HepG2 (cell line): Measurements from ENCODE around the gene TBXAS1. TPM values are rescaled to one million over a fixed set of nuclear protein-coding genes. Genes with fewer than 3 reads are reported as not detected.

ENCODE experiments used
- ATAC-seq: fragments of 200-7000 bp; cut with Tn5 transposase; 3 replicates; pipeline ENCODE4 v1.9.1; 2020; ENCODE audit warnings: mild to moderate bottlenecking, moderate library complexity
- BruUV-seq: library from RNA; stranded (reverse); fragments of 400-500 nt; replicated peaks from 2 replicates; lab custom pipeline; 2021; lab: Mats Ljungman, UMichigan
- CTCF ChIA-PET: fragments of 300-600 bp; formaldehyde crosslinking; extraction: SDS; loops from one replicate; lab custom pipeline; 2021; ENCODE audit warnings: low total read pairs, inconsistent platforms, low intra/inter-chr PET ratio; lab: Yijun Ruan, JAX
- POLR2A ChIA-PET: fragments of 350-600 bp; sonication (Branson Sonifier 250); formaldehyde crosslinking; loops from one replicate; lab custom pipeline; 2020; ENCODE audit warnings: antibody characterized with exemption, inconsistent platforms; lab: Yijun Ruan, JAX
- DNase-seq: peaks from one replicate; pipeline ENCODE4 v3.0.0-alpha.2; 2015; ENCODE audit warnings: low spot score
- FAIRE-seq: peaks from 3 replicates; lab custom pipeline; 2011; peaks lifted over from hg19 to GRCh38; lab: Jason Lieb, UNC
- H2AFZ ChIP-seq: one replicate; pipeline ENCODE4 v1.6.1; 2011; ENCODE audit warnings: low read length, inconsistent platforms
- H3K27ac ChIP-seq: fragments of 300-600 bp; 3 replicates; pipeline ENCODE4 v1.8.0; 2011; ENCODE audit warnings: mixed run types, mild to moderate bottlenecking, mixed read lengths, low read length, inconsistent platforms; ENCODE audit not compliant: insufficient read depth; ENCODE audit errors: extremely low read length
- H3K27me3 ChIP-seq, 2 experiments: fragments of 200-600 bp in 1 of 2; 2 replicates in 1 of 2; 3 replicates in 1 of 2; pipeline versions ENCODE4 v1.6.0 to v1.8.0; 2011; ENCODE audit warnings: low read length in 2 of 2, mild to moderate bottlenecking in 2 of 2, moderate library complexity in 2 of 2, inconsistent platforms in 1 of 2; ENCODE audit not compliant: insufficient read depth in 2 of 2, control insufficient read depth in 1 of 2
- H3K36me3 ChIP-seq, 2 experiments: fragments of 200-600 bp in 1 of 2; replicated peaks in 1 of 2; 2 replicates in 1 of 2; 3 replicates in 1 of 2; pipeline versions ENCODE4 v1.5.1 to v1.8.0; 2011; ENCODE audit warnings: low read length in 2 of 2, inconsistent platforms in 1 of 2; ENCODE audit not compliant: insufficient read depth in 2 of 2, control insufficient read depth in 1 of 2
- H3K4me1 ChIP-seq: 2 replicates; pipeline ENCODE4 v1.5.1; 2012; ENCODE audit warnings: low read length, inconsistent platforms; ENCODE audit not compliant: insufficient read depth
- H3K4me2 ChIP-seq: 2 replicates; pipeline ENCODE4 v1.6.0; 2011; ENCODE audit warnings: low read depth, low read length, inconsistent platforms
- H3K4me3 ChIP-seq, 3 experiments: fragments of 200-600 bp in 1 of 3; sonication (generic), shearing (Covaris generic) in 1 of 3; replicated peaks in 1 of 3; 2 replicates each; pipeline ENCODE4 v1.5.1; 2011 to 2016; ENCODE audit warnings: low read length in 3 of 3, inconsistent platforms in 2 of 3, low read depth in 2 of 3, mild to moderate bottlenecking in 2 of 3, control low read depth in 1 of 3, mixed read lengths in 1 of 3; ENCODE audit not compliant: insufficient read depth in 1 of 3
- H3K79me2 ChIP-seq: one replicate; pipeline ENCODE4 v1.6.1; 2011; ENCODE audit warnings: low read length, inconsistent platforms; ENCODE audit not compliant: insufficient read depth
- H3K9ac ChIP-seq: 2 replicates; pipeline ENCODE4 v1.6.0; 2011; ENCODE audit warnings: mild to moderate bottlenecking, low read depth, low read length, inconsistent platforms; ENCODE audit not compliant: insufficient read depth
- H3K9me3 ChIP-seq: 2 replicates; pipeline ENCODE4 v1.5.1; 2012; ENCODE audit warnings: mild to moderate bottlenecking, low read length
- H4K20me1 ChIP-seq: 2 replicates; pipeline ENCODE4 v1.6.0; 2011; ENCODE audit warnings: inconsistent platforms, mild to moderate bottlenecking, low read length, moderate library complexity; ENCODE audit not compliant: insufficient read depth
- AHDC1 ChIP-seq: sonication (generic); formaldehyde crosslinking; IDR thresholded peaks from 2 replicates; pipeline ENCODE4 v1.5.1; 2020; ENCODE audit warnings: mild to moderate bottlenecking, missing genetic modification reagents, borderline replicate concordance
- DR1 ChIP-seq: sonication (generic); formaldehyde crosslinking; IDR thresholded peaks from 2 replicates; pipeline ENCODE4 v1.8.0; 2021; ENCODE audit warnings: mild to moderate bottlenecking, missing genetic modification reagents, inconsistent platforms
- HOXA9 ChIP-seq: sonication (generic); formaldehyde crosslinking; IDR thresholded peaks from 2 replicates; pipeline ENCODE4 v1.8.1; 2022; ENCODE audit warnings: missing genetic modification reagents, mild to moderate bottlenecking, moderate library complexity, borderline replicate concordance
- MIER3 ChIP-seq: IDR thresholded peaks from 2 replicates; pipeline ENCODE4 v1.6.1; 2016; ENCODE audit warnings: missing compliant biosample characterization, borderline replicate concordance
- NPAS2 ChIP-seq: sonication (generic); formaldehyde crosslinking; IDR thresholded peaks from 2 replicates; pipeline ENCODE4 v1.8.0; 2022; ENCODE audit warnings: mild to moderate bottlenecking, missing genetic modification reagents, borderline replicate concordance
- RARA ChIP-seq: IDR thresholded peaks from 2 replicates; pipeline ENCODE4 v1.6.1; 2016; ENCODE audit warnings: missing genetic modification reagents, missing compliant biosample characterization
- STAT5B ChIP-seq: sonication (generic); formaldehyde crosslinking; IDR thresholded peaks from 2 replicates; pipeline ENCODE4 v1.4.0; 2020; ENCODE audit warnings: missing genetic modification reagents
- ZNF17 ChIP-seq: sonication (generic); formaldehyde crosslinking; IDR thresholded peaks from 2 replicates; pipeline ENCODE4 v1.5.0; 2020; ENCODE audit warnings: mild to moderate bottlenecking, missing genetic modification reagents
- ZNF430 ChIP-seq: sonication (generic); formaldehyde crosslinking; IDR thresholded peaks from 2 replicates; pipeline ENCODE4 v1.9.0; 2021; ENCODE audit warnings: mild to moderate bottlenecking, missing genetic modification reagents
- ZNF572 ChIP-seq: sonication (generic); formaldehyde crosslinking; IDR thresholded peaks from 2 replicates; pipeline ENCODE4 v1.5.1; 2020; ENCODE audit warnings: mild to moderate bottlenecking, missing genetic modification reagents
- ZNF577 ChIP-seq: sonication (generic); formaldehyde crosslinking; IDR thresholded peaks from 2 replicates; pipeline ENCODE4 v1.4.0; 2020; ENCODE audit warnings: mild to moderate bottlenecking, low read depth, missing genetic modification reagents, borderline replicate concordance
- ZNF724P ChIP-seq: sonication (generic); formaldehyde crosslinking; IDR thresholded peaks from 2 replicates; pipeline ENCODE4 v1.8.0; 2022; ENCODE audit warnings: missing genetic modification reagents, borderline replicate concordance
- WGBS: methylation state at CpG from one replicate; pipeline ENCODE4 v1.1.6; 2017; ENCODE audit warnings: low lambda C conversion rate; 5-methylcytosine and 5-hydroxymethylcytosine counted together
- in situ Hi-C: cut with HindIII; loops from 2 replicates; pipeline ENCODE4 v1.10.0; 2017; ENCODE audit warnings: low pct_unique_long_range_greater_than_20kb; ENCODE audit not compliant: extremely low pct_ligation_motif_present
- intact Hi-C: fragments of 100-400 bp; cut with micrococcal nuclease; formaldehyde crosslinking; loops from one replicate; pipeline ENCODE4 v1.10.0; 2022; ENCODE audit not compliant: unreplicated experiment
- polyA plus RNA-seq, 8 experiments: library from polyadenylated mRNA; depleted of rRNA in 3 of 8; stranded (reverse) in 7 of 8; unstranded in 1 of 8; fragments of >200 nt; fragmentation: Illumina TruSeq in 4 of 8; extraction: Trizol in 4 of 8; gene quantifications; 2 replicates each; pipeline versions ENCODE4 v1.2.1 to v1.2.3, GENCODE V29; 2011 to 2016; ENCODE audit warnings: low read depth in 4 of 8, missing spikeins in 1 of 8, mixed read lengths in 1 of 8; ENCODE audit not compliant: insufficient read depth in 1 of 8
- total RNA-seq, 5 experiments: library from RNA; depleted of rRNA; stranded (reverse); fragments of >200 nt; fragmentation: Illumina TruSeq; extraction: Trizol; gene quantifications; 2 replicates each; pipeline ENCODE4 v1.2.3, GENCODE V29; 2016; ENCODE audit warnings: low read depth in 1 of 5

The TBXAS1 gene
- total and polyA plus RNA-seq, 2 of the 13 experiments (the other 11 are each of a cell fraction or from before 2014, with no cell fraction given), result 4.0 to 4.9 TPM

DNA sequence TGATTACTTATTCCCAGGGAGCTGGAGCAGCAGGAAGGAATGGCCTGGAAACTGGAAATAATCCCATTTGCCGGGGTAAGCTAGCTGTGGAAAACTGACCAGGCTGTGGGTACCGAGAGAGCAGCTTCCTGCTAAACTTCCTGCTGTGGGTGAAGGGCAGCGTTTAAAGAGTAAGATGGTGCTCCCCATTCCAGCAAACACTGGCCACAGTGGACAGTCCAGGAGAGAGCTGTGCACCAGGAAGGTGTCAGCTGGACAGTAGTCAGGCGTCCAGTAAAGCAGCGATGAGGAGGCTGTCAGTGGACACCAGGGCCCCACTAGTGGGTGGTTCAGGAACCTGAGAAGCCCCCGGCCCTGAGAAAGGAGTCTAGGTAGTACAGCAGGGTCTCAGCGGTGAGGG lies 55.4 kb downstream of the TBXAS1 start:
- ChIA-PET CTCF (no interaction called here), POLR2A (no interaction called here)
- in situ Hi-C loops, result no loop called here
- intact Hi-C loops, result no loop called here
- Histone ChIP-seq H3K4me3 (no peak overlapping the region), H3K9ac (no peak overlapping the region), H3K27ac (no peak overlapping the region), H3K36me3 (no peaks in the 10 kb centered on the region), H2AFZ (no peak overlapping the region), H4K20me1 (no peaks in the 10 kb centered on the region), H3K4me1 (0 out of 2 replicates have a peak, but pooled peaks cover 4% of the 10 kb centered on the region), H3K27me3 (no peaks in the 10 kb centered on the region), H3K79me2 (no peaks in the 10 kb centered on the region), H3K9me3 (no peaks in the 10 kb centered on the region), H3K4me2 (no peak overlapping the region)
- DNase-seq (no peak), ATAC-seq (no peak), FAIRE-seq (no peak)
- BruUV-seq, result no TSS peak
- WGBS, result 77% methylated on average over 7 of the region's 7 CpGs
- no peak for TF ChIP-seq STAT5B

DNA sequence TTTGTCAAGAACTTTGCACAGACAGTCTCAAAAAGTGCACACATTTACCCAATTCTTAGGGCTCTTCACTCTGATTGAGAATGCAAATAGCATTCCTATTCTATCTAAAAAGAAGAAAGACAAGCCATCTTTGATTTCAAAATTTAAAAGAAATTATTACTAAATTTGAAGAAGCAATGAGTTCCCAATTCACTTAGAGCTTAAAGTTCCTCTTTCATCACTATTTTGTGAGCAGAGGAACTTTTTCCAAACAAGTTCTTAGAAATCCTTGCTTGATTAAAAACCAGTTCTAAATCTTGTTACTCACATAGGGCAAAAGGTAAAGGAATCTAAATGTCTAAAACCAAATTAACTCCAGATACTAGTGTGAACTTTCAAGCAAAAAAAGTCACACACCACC lies 56.4 kb downstream of the TBXAS1 start:
- Histone ChIP-seq H3K27me3 (no peaks in the 10 kb centered on the region), H3K79me2 (no peaks in the 10 kb centered on the region), H3K36me3 (no peaks in the 10 kb centered on the region), H3K4me2 (no peak overlapping the region), H3K9ac (no peak overlapping the region), H3K4me3 (no peak overlapping the region), H3K9me3 (no peaks in the 10 kb centered on the region), H4K20me1 (no peaks in the 10 kb centered on the region), H2AFZ (no peak overlapping the region), H3K27ac (no peak overlapping the region), H3K4me1 (no peaks in the 10 kb centered on the region)
- ATAC-seq (no peak), DNase-seq (no peak), FAIRE-seq (no peak)
- TF ChIP-seq RARA (CRISPR knock-in tag) (no peak), ZNF724P (CRISPR knock-in tag) (no peak), ZNF572 (CRISPR knock-in tag) (no peak), ZNF17 (CRISPR knock-in tag) (no peak), HOXA9 (CRISPR knock-in tag) (no peak), DR1 (CRISPR knock-in tag) (no peak), AHDC1 (CRISPR knock-in tag) (no peak), ZNF430 (no peak), ZNF577 (CRISPR knock-in tag) (no peak), MIER3 (CRISPR knock-in tag) (no peak), NPAS2 (no peak)
- BruUV-seq, result no TSS peak
- in situ Hi-C loops (no loop called here), intact Hi-C loops (no loop called here)
- CTCF ChIA-PET, result no interaction called here
- POLR2A ChIA-PET, result no interaction called here
